Breast epithelium (tissue), 3 donors: ENCODE results near the gene CIRBP.

Source experiments
- CTCF ChIP-seq, 3 donors: fragments of 450-650 bp; IDR thresholded peaks; one replicate each; pipeline ENCODE4 v1.5.1; 2016 to 2017; ENCODE audit warnings: antibody characterized with exemption in 3 of 3, mild to moderate bottlenecking in 3 of 3, moderate library complexity in 3 of 3
- POLR2A ChIP-seq: fragments of 450-650 bp; IDR thresholded peaks from one replicate; pipeline ENCODE4 v1.6.1; 2016; ENCODE audit warnings: antibody characterized with exemption, mild to moderate bottlenecking, moderate library complexity
- POLR2AphosphoS5 ChIP-seq, 3 donors: sonication (generic); formaldehyde crosslinking; IDR thresholded peaks; one replicate each; pipeline ENCODE4 v1.6.1; 2017; ENCODE audit warnings: antibody characterized with exemption in 3 of 3

- TF ChIP-seq CTCF (IDR thresholded peaks at IDR 0.05) (no peak), POLR2AphosphoS5 (IDR thresholded peaks at IDR 0.05) (no peak), POLR2A (no peak)
Observed at GRCh38 chr19:1239420-1239795, 29.7 kb upstream of the CIRBP start.
